Non-pigmented ciliary epithelial cell (primary cell): Measurements from ENCODE around the gene SEC62.
"Not testable (repeated sequence)": the region's sequence is repeated elsewhere in the genome, so short reads cannot be mapped to it uniquely, and the experiment has no call there.

Experiments
- DNase-seq: peaks from one replicate; pipeline ENCODE4 v3.0.0-alpha.2; 2010; ENCODE audit warnings: low read depth

Gene SEC62

GRCh38 chr3:170016057-170016456 lies 49.5 kb downstream of the SEC62 start:
- DNase-seq = no peak

- not testable (repeated sequence) for DNase-seq
Measured at GRCh38 chr3:170019306-170019705, 52.7 kb downstream of the SEC62 start.

- DNase-seq = no peak
Measured at GRCh38 chr3:170021083-170021482, 54.5 kb downstream of the SEC62 start.

GRCh38 chr3:170022336-170022735 lies 55.7 kb downstream of the SEC62 start:
- no peak for DNase-seq

- DNase-seq = no peak
Measured at GRCh38 chr3:170023165-170023564, 56.6 kb downstream of the SEC62 start.

- no peak for DNase-seq
Measured at GRCh38 chr3:170024581-170024980, 58.0 kb downstream of the SEC62 start.

- DNase-seq = no peak
Measured at GRCh38 chr3:170027233-170028102, 60.9 kb downstream of the SEC62 start.

GRCh38 chr3:170033489-170033888 lies 66.9 kb downstream of the SEC62 start:
- no peak for DNase-seq

- no peak for DNase-seq
Measured at GRCh38 chr3:170037463-170038433, 71.1 kb downstream of the SEC62 start, which contains the start of gene GPR160. GPR160 (plus strand) TSS chr3:170037995; CDS start chr3:170083973, 45,978 bp downstream.

- DNase-seq = no peak
Measured at GRCh38 chr3:170038434-170039110, 72.0 kb downstream of the SEC62 start.

- no peak for DNase-seq
Measured at GRCh38 chr3:170040418-170040817, 73.8 kb downstream of the SEC62 start.

GRCh38 chr3:170043506-170043905 lies 76.9 kb downstream of the SEC62 start:
- no peak for DNase-seq

- DNase-seq = no peak
Measured at GRCh38 chr3:170044271-170044670, 77.7 kb downstream of the SEC62 start.

GRCh38 chr3:170044795-170045244 lies 78.2 kb downstream of the SEC62 start:
- no peak for DNase-seq

GRCh38 chr3:170046269-170047132 lies 79.9 kb downstream of the SEC62 start:
- no peak for DNase-seq

- no peak for DNase-seq
Measured at GRCh38 chr3:170047133-170047404, 80.5 kb downstream of the SEC62 start.
